ENCODE measurements around the gene POU2F1. TPM values are rescaled to one million over a fixed set of nuclear protein-coding genes. Genes with fewer than 3 reads are reported as not detected.
"Not testable (repeated sequence)": the region's sequence is repeated elsewhere in the genome, so short reads cannot be mapped to it uniquely, and the experiment has no call there.

Gene POU2F1
- total and polyA plus RNA-seq, 9 donors: 4.5 to 6.9 (median 5.9) TPM

DNA sequence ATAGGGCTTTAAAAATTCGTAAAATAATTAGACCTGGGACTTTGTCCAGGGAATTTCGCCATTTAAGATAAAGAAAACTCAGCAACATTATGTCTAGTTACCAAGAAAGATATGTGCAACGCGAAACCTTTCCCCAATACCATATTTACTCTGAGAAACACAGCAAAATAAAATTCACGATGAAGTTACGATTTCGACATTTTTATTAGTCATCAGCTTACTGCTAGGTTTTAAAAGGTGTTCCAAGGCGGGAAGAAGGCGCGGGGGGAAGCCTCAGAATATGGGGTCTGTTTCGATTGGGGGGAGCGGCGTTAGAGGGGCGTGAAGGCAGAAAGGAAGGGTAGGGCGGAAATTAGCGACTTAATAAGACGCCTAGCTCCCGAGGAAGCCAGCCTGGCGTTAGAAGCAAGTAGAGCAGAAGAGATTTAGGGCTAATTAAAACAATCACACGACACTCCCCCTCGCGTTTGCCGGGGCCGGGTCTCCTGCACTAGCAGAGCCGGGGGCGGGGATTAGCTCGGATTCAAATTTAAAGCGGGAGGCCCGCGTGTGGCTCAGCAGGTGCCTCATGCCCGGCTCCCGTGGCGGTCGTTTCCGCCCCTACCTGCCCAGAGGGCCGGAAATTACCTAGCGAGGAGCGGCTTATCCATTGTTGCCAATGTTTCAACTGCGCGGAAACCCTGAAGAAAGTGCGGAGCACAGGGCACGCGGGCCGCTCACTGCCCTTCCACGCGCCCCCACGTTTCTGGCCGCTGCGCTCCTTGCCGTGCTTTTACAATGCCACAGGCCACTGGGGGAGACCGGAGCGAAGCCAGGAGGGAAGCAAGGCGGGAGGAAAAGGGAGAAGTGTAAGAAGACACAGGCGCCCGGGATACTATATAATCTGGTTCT is 795 bp upstream of the POU2F1 start:
- Histone ChIP-seq H3K4me3 (ENCODE audit: low read length) (peak overlapping the region; percentile 100), H3K36me3 (ENCODE audit: control insufficient read depth, insufficient read depth, low read length) (no peaks in the 10 kb centered on the region), H3K27ac (ENCODE audit: low read length) (peak overlapping the region; percentile 94), H3K27me3 (ENCODE audit: control insufficient read depth, insufficient read depth, low read length) (no peaks in the 10 kb centered on the region), H3K9me3 (replicated peaks; ENCODE audit: control insufficient read depth, low read depth, low read length) (peaks cover 2% of the 10 kb centered on the region), H3K4me1 (ENCODE audit: control insufficient read depth, insufficient read depth, low read length) (peaks cover 7% of the 10 kb centered on the region)
- under 1% methylated on average over 46 of the region's 55 CpGs for WGBS (ENCODE audit: insufficient coverage)
- peak; percentile 89 for DNase-seq

DNA sequence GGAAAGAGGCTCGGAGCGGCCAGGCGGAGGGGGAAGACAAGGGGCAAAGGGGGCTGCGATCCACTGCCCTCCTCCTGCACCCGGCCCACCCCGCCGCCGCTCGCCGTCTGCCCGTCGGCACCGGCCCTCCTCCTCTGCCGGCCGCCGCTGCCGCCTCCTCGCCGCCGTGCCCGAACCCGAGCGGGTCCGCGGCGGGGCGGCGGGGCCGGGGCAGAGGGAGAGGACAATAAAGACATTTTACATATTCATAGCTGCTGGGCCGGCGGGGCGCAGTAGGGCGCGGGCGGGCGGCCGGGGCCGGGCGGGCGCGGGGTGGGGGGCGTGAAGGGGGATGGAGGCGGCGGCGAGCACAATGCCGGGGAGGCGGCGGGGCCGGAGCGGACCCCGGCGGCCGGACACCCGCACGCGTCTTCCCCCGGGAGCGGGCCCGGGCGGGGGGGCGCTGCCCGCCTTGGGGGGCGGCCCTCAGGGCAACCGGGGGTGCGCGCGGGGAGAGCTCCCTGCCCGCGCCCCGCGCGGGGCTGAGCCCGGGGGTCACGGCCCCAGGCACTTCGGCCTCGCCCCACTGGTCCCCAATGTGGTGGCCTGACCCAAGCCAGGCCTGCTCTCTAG is 546 bp downstream of the POU2F1 start:
- Histone ChIP-seq H3K4me1 (ENCODE audit: control insufficient read depth, insufficient read depth, low read length) (peaks cover 7% of the 10 kb centered on the region), H3K36me3 (ENCODE audit: control insufficient read depth, insufficient read depth, low read length) (no peaks in the 10 kb centered on the region), H3K27me3 (ENCODE audit: control insufficient read depth, insufficient read depth, low read length) (no peaks in the 10 kb centered on the region), H3K9me3 (replicated peaks; ENCODE audit: control insufficient read depth, low read depth, low read length) (peaks cover 2% of the 10 kb centered on the region), H3K4me3 (ENCODE audit: low read length) (peak overlapping the region; percentile 82), H3K27ac (ENCODE audit: low read length) (peak overlapping the region; percentile 97)
- no peak for DNase-seq
- under 1% methylated on average over 49 of the region's 76 CpGs for whole genome bisulfite sequencing (ENCODE audit: insufficient coverage)

DNA sequence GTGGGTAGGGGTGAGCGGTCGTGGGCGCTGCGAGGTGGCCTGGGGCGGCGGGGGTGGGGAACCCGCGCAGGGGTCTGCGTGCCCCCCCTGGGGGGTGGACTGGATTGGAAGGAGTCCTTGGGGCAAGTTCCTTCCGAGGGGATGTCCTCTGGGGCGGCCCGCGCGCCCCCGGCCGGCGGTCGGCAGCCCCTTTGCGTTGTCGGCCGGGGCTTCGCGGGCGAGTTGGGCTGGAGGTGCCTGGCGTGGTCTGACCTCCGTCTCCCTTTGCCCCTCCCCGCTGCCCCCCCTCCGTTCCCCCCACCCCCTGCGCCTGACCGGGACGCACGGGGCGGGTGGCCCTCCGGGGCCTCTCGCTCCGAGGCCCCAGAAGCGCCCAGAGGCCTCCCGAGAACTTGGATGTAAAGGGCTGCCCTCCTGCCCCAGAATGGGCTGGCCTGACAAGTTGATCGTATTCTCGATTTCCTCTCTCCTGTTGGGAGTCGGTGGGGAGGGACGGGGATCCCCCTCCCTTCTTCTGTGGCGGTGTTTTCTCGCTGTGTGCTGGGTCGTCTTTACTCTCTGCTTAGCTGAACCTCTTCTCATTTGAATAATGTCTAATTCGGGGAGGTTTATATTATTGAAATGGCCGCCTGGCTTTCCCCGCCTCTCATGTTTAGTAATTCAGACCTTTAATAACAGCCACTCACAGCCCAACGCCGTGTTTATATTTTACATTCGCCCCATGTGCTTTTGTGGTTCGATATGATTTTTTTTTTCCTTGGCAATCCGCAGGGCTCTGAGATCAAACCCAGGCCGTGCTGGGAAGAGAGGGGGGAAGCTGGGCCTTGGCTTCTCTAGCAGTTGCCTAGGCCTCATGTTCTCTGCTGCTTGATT is 1.3 kb downstream of the POU2F1 start:
- peak overlapping the region; percentile 97 for H3K27ac ChIP-seq (ENCODE audit: low read length)
- peak overlapping the region; percentile 71 for H3K4me3 ChIP-seq (ENCODE audit: low read length)
- no peaks in the 10 kb centered on the region for H3K36me3 ChIP-seq (ENCODE audit: control insufficient read depth, insufficient read depth, low read length)
- H3K27me3 ChIP-seq (ENCODE audit: control insufficient read depth, insufficient read depth, low read length): no peaks in the 10 kb centered on the region
- peaks cover 7% of the 10 kb centered on the region for H3K4me1 ChIP-seq (ENCODE audit: control insufficient read depth, insufficient read depth, low read length)
- 0% methylated on average over 25 of the region's 54 CpGs for WGBS (ENCODE audit: insufficient coverage)
- H3K9me3 ChIP-seq (replicated peaks; ENCODE audit: control insufficient read depth, low read depth, low read length): no peaks in the 10 kb centered on the region
- DNase-seq: peak; percentile 84

DNA sequence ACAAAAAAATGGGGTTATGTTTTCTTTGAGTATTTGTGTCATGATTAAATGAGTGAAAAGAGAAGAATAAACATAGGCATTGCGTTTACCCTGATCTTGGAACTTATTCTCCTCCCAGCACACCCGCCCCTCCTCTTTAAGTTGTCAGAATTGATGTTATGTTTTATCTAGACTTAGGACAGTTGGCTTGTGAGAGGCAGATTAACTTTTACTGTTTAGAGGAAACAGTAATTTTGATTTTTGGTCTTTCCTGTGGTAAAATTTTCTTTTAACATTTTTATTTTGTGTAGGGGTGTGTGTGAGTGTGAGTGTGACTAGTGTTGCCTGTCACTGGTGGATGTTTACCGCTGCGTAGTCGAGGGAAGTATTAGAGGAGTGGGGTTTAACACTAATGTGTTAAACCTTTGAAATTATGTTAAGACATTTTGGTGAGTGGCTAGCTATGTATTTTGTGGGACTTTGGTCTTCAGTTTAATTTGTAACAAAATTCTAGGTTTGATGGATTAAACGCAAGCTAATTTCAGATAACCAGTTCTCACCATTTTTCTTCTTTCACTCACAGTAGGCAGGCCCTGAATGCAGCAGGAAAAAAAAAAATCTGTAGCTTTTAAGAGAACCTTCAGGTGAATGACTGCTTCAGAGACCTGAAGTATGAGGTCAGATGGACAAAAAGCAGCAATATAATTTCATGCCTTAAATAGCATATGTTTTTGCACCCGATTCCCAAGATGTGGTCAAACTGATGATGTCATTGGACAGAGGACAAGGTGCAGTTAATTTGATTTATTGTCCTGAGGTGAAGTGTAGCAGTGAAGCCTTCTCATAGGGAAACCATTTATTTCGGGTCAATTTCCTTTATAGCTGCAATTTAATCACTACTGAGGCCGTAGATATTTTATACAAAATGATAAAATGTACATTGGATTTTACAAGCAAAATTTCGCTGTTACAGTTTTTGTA is 2.7 kb downstream of the POU2F1 start:
- peak; percentile 7 for DNase-seq
- no peaks in the 10 kb centered on the region for H3K36me3 ChIP-seq (ENCODE audit: control insufficient read depth, insufficient read depth, low read length)
- H3K4me3 ChIP-seq (ENCODE audit: low read length): no peak overlapping the region
- no peaks in the 10 kb centered on the region for H3K9me3 ChIP-seq (replicated peaks; ENCODE audit: control insufficient read depth, low read depth, low read length)
- peaks cover 7% of the 10 kb centered on the region for H3K4me1 ChIP-seq (ENCODE audit: control insufficient read depth, insufficient read depth, low read length)
- WGBS (ENCODE audit: insufficient coverage): 67% methylated on average over 3 of the region's 10 CpGs
- no peak overlapping the region for H3K27ac ChIP-seq (ENCODE audit: low read length)
- no peaks in the 10 kb centered on the region for H3K27me3 ChIP-seq (ENCODE audit: control insufficient read depth, insufficient read depth, low read length)

DNA sequence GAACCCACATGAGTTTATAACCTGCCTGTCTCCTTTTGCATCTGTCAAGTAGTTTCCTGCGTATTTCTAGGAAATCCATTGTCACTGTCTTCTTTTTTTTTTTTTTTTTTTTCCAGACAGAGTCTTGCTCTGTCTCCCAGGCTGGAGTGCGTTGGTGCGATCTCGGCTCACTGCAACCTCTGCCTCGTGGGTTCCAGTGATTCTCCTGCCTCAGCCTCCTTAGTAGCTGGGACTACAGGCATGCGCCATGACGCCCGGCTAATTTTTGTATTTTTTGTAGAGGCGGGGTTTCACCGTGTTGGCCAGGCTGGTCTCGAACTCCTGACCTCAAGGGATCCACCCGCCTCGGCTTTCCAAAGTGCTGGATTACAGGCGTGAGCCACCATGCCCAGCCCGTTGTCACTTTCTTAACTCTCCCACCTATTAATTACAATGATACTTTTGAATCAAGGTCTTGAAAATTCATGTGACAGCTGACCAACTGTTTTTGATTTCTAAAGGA is 4.1 kb downstream of the POU2F1 start:
- not testable (repeated sequence) for H3K27ac ChIP-seq (ENCODE audit: low read length); DNase-seq; H3K4me3 ChIP-seq (ENCODE audit: low read length); H3K9me3 ChIP-seq (replicated peaks; ENCODE audit: control insufficient read depth, low read depth, low read length); H3K27me3 ChIP-seq (ENCODE audit: control insufficient read depth, insufficient read depth, low read length); H3K4me1 ChIP-seq (ENCODE audit: control insufficient read depth, insufficient read depth, low read length); H3K36me3 ChIP-seq (ENCODE audit: control insufficient read depth, insufficient read depth, low read length)
- 83% methylated on average over 10 of the region's 15 CpGs for WGBS (ENCODE audit: insufficient coverage)

DNA sequence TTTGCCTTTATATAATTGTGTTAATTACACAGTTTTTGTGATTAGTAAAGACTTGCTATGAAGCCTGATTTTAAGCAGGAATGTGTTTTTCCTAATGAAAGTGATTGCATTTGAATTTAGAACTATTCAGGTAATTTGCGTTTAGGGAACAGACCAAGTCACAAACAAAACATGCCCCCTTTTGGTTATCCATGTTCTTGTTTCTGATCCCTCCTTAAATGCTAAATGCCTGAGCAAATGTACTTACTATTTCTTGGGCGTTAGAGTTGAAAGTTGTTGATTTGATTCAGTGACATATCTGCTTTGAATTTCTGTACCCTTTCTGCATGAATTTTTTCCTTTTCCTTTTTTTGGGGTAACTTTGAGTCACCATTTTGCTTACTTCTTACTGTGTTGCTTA is 5.2 kb downstream of the POU2F1 start:
- no CpG with 5 or more reads among the region's 2 CpGs for WGBS (ENCODE audit: insufficient coverage)
- Histone ChIP-seq H3K4me1 (ENCODE audit: control insufficient read depth, insufficient read depth, low read length) (peaks cover 5% of the 10 kb centered on the region), H3K4me3 (ENCODE audit: low read length) (no peak overlapping the region), H3K27ac (ENCODE audit: low read length) (no peak overlapping the region), H3K9me3 (replicated peaks; ENCODE audit: control insufficient read depth, low read depth, low read length) (no peaks in the 10 kb centered on the region), H3K27me3 (ENCODE audit: control insufficient read depth, insufficient read depth, low read length) (no peaks in the 10 kb centered on the region), H3K36me3 (ENCODE audit: control insufficient read depth, insufficient read depth, low read length) (no peaks in the 10 kb centered on the region)
- DNase-seq: no peak

DNA sequence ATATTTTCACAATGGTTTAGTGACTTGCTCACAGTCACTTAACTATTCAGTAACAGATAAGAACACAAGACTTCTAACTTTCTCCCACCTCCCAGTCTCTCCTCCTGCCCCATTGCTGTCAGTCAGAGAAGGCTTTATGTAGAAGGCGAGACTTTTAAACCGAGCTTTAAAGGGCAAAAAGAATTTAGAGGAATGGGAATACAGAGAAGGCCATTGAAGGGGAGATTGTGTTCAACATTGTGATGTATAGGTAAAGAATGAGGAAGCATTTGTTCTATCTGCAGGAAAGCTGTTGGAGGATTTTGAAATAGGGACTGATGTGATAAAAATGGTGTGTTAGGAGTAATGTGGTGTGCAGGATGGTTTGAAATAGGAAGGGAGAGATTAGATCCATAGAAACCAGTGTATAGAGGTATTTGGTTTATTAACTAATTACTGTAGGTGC is 7.3 kb downstream of the POU2F1 start:
- WGBS (ENCODE audit: insufficient coverage): 80% methylated on average over 1 of the region's 2 CpGs
- Histone ChIP-seq H3K4me3 (ENCODE audit: low read length) (no peak overlapping the region), H3K4me1 (ENCODE audit: control insufficient read depth, insufficient read depth, low read length) (no peaks in the 10 kb centered on the region), H3K27me3 (ENCODE audit: control insufficient read depth, insufficient read depth, low read length) (no peaks in the 10 kb centered on the region), H3K9me3 (replicated peaks; ENCODE audit: control insufficient read depth, low read depth, low read length) (no peaks in the 10 kb centered on the region), H3K27ac (ENCODE audit: low read length) (no peak overlapping the region), H3K36me3 (ENCODE audit: control insufficient read depth, insufficient read depth, low read length) (no peaks in the 10 kb centered on the region)
- DNase-seq: no peak

GRCh38 chr1:167229719-167230385 is 9.2 kb downstream of the POU2F1 start:
- H3K4me3 ChIP-seq (ENCODE audit: low read length): no peak overlapping the region
- H3K4me1 ChIP-seq (ENCODE audit: control insufficient read depth, insufficient read depth, low read length): no peaks in the 10 kb centered on the region
- WGBS (ENCODE audit: insufficient coverage): no CpG with 5 or more reads among the region's 2 CpGs

GRCh38 chr1:167230437-167230836 is 9.8 kb downstream of the POU2F1 start:
- no peaks in the 10 kb centered on the region for H3K9me3 ChIP-seq (replicated peaks; ENCODE audit: control insufficient read depth, low read depth, low read length)
- H3K4me1 ChIP-seq (ENCODE audit: control insufficient read depth, insufficient read depth, low read length): no peaks in the 10 kb centered on the region
- H3K27ac ChIP-seq (ENCODE audit: low read length): no peak overlapping the region
- H3K27me3 ChIP-seq (ENCODE audit: control insufficient read depth, insufficient read depth, low read length): no peaks in the 10 kb centered on the region
- no peaks in the 10 kb centered on the region for H3K36me3 ChIP-seq (ENCODE audit: control insufficient read depth, insufficient read depth, low read length)
- no peak for DNase-seq
- no peak overlapping the region for H3K4me3 ChIP-seq (ENCODE audit: low read length)

More at GRCh38 chr1:167229719-167230385, 9.2 kb downstream of the POU2F1 start:
- Histone ChIP-seq H3K36me3 (ENCODE audit: control insufficient read depth, insufficient read depth, low read length) (no peaks in the 10 kb centered on the region), H3K27ac (ENCODE audit: low read length) (no peak overlapping the region), H3K9me3 (replicated peaks; ENCODE audit: control insufficient read depth, low read depth, low read length) (no peaks in the 10 kb centered on the region), H3K27me3 (ENCODE audit: control insufficient read depth, insufficient read depth, low read length) (no peaks in the 10 kb centered on the region)
- peak; percentile 15 for DNase-seq
